H1 (cell line): ENCODE measurements around the gene ASB6. TPM values are rescaled to one million over a fixed set of nuclear protein-coding genes. Genes with fewer than 3 reads are reported as not detected.

Source experiments
- CTCF ChIA-PET: fragments of 300-600 bp; sonication (Branson Sonifier 250); formaldehyde crosslinking; loops from one replicate; lab custom pipeline; 2021; ENCODE audit not compliant: partially characterized antibody; lab: Charles Lee
- POLR2A ChIA-PET: fragments of 300-600 bp; sonication (Branson Sonifier 250); formaldehyde crosslinking; loops from one replicate; lab custom pipeline; 2021; ENCODE audit warnings: inconsistent platforms; ENCODE audit not compliant: partially characterized antibody; lab: Charles Lee
- DNase-seq, 2 experiments: peaks; one replicate each; pipeline versions ENCODE4 v3.0.0 to v3.0.0-alpha.2; 2010 to 2022; ENCODE audit warnings: low spot score in 2 of 2, low read depth in 1 of 2, mixed read lengths in 1 of 2
- FAIRE-seq: peaks from 2 replicates; lab custom pipeline; 2011; peaks lifted over from hg19 to GRCh38; lab: Jason Lieb, UNC
- H2AFZ ChIP-seq: 2 replicates; pipeline ENCODE4 v1.8.1; 2012; ENCODE audit warnings: low read length, inconsistent platforms
- H2AK5ac ChIP-seq: 2 replicates; pipeline ENCODE4 v1.6.1; 2013; ENCODE audit warnings: low read depth, low read length
- H2BK120ac ChIP-seq: replicated peaks from 2 replicates; pipeline ENCODE3; 2013; ENCODE audit warnings: low read depth, low read length, inconsistent platforms
- H2BK12ac ChIP-seq: 2 replicates; pipeline ENCODE4 v1.6.1; 2013; ENCODE audit warnings: low read depth, low read length
- H2BK15ac ChIP-seq: 2 replicates; pipeline ENCODE4 v1.6.1; 2013; ENCODE audit warnings: low read length
- H2BK20ac ChIP-seq: 2 replicates; pipeline ENCODE4 v1.6.1; 2013; ENCODE audit warnings: low read length
- H2BK5ac ChIP-seq: 2 replicates; pipeline ENCODE4 v1.6.1; 2013; ENCODE audit warnings: low read depth, low read length
- H3K14ac ChIP-seq: 2 replicates; pipeline ENCODE4 v1.6.1; 2013; ENCODE audit warnings: inconsistent platforms; ENCODE audit not compliant: insufficient read length
- H3K18ac ChIP-seq: 2 replicates; pipeline ENCODE4 v1.6.1; 2013; ENCODE audit warnings: low read length; ENCODE audit errors: extremely low read depth
- H3K23ac ChIP-seq: 2 replicates; pipeline ENCODE4 v1.6.1; 2013; ENCODE audit warnings: inconsistent platforms; ENCODE audit not compliant: insufficient read length
- H3K23me2 ChIP-seq: 2 replicates; pipeline ENCODE4 v1.6.1; 2013; ENCODE audit warnings: low read depth, low read length
- H3K27ac ChIP-seq: 2 replicates; pipeline ENCODE4 v1.6.1; 2011; ENCODE audit warnings: low read depth, low read length, inconsistent platforms
- H3K27me3 ChIP-seq, 4 experiments: replicated peaks in 1 of 4; 1 replicate in 1 of 4; 2 replicates in 3 of 4; pipeline versions ENCODE4 v1.6.1 to v1.8.1; 2011 to 2013; ENCODE audit warnings: low read length in 3 of 4, mild to moderate bottlenecking in 3 of 4, inconsistent platforms in 2 of 4, mixed read lengths in 2 of 4, moderate library complexity in 1 of 4; ENCODE audit not compliant: control insufficient read depth in 3 of 4, insufficient read depth in 3 of 4; ENCODE audit errors: extremely low read depth in 1 of 4
- H3K36me3 ChIP-seq, 4 experiments: 2 replicates each; pipeline versions ENCODE4 v1.6.1 to v1.8.1; 2011 to 2013; ENCODE audit warnings: mild to moderate bottlenecking in 4 of 4, low read length in 3 of 4, moderate library complexity in 2 of 4, control low read depth in 1 of 4, inconsistent platforms in 1 of 4; ENCODE audit not compliant: insufficient read depth in 4 of 4, control insufficient read depth in 2 of 4
- H3K4ac ChIP-seq: replicated peaks from 2 replicates; pipeline ENCODE3; 2013; ENCODE audit warnings: low read length, low read depth, mixed read lengths, inconsistent platforms; ENCODE audit not compliant: insufficient read length
- H3K4me1 ChIP-seq, 4 experiments: replicated peaks in 1 of 4; 1 replicate in 1 of 4; 2 replicates in 3 of 4; pipeline versions ENCODE4 v1.6.1 to v1.8.1; 2011 to 2013; ENCODE audit warnings: low read length in 3 of 4, inconsistent platforms in 2 of 4, mixed read lengths in 1 of 4; ENCODE audit not compliant: insufficient read depth in 4 of 4, control insufficient read depth in 3 of 4
- H3K4me2 ChIP-seq, 2 experiments: 2 replicates each; pipeline versions ENCODE4 v1.6.1 to v1.8.1; 2011 to 2013; ENCODE audit warnings: low read depth in 2 of 2, low read length in 2 of 2, control low read depth in 1 of 2, inconsistent platforms in 1 of 2, mild to moderate bottlenecking in 1 of 2; ENCODE audit not compliant: insufficient read depth in 1 of 2
- H3K4me3 ChIP-seq, 4 experiments: fragments of 200-600, 300-600 bp in 1 of 4; sonication (generic), shearing (Covaris generic), sonication (Bioruptor Twin) in 1 of 4; 2 replicates each; pipeline versions ENCODE4 v1.5.1 to v1.8.1; 2011 to 2016; ENCODE audit warnings: low read length in 4 of 4, low read depth in 3 of 4, control low read depth in 2 of 4, inconsistent platforms in 2 of 4, mild to moderate bottlenecking in 2 of 4, mixed read lengths in 1 of 4, moderate library complexity in 1 of 4; ENCODE audit not compliant: insufficient read depth in 2 of 4; ENCODE audit errors: extremely low read depth in 1 of 4
- H3K56ac ChIP-seq: replicated peaks from 2 replicates; pipeline ENCODE3; 2013; ENCODE audit warnings: low read depth, mild to moderate bottlenecking, mixed read lengths, low read length, inconsistent platforms; ENCODE audit not compliant: insufficient read length
- H3K79me1 ChIP-seq: 2 replicates; pipeline ENCODE4 v1.6.1; 2013; ENCODE audit warnings: low read depth, low read length, control low read depth
- H3K79me2 ChIP-seq, 2 experiments: 2 replicates each; pipeline versions ENCODE4 v1.6.1 to v1.8.1; 2012 to 2013; ENCODE audit warnings: low read length in 2 of 2, mild to moderate bottlenecking in 2 of 2, inconsistent platforms in 1 of 2; ENCODE audit not compliant: insufficient read depth in 2 of 2, control insufficient read depth in 1 of 2
- H3K9ac ChIP-seq, 4 experiments: replicated peaks in 1 of 4; 1 replicate in 1 of 4; 2 replicates in 3 of 4; pipeline versions ENCODE4 v1.6.1 to v1.8.1; 2011 to 2013; ENCODE audit warnings: low read depth in 3 of 4, low read length in 3 of 4, control low read depth in 2 of 4, mild to moderate bottlenecking in 2 of 4, moderate library complexity in 2 of 4, inconsistent platforms in 1 of 4; ENCODE audit errors: extremely low read depth in 1 of 4
- H3K9me3 ChIP-seq, 2 experiments: 2 replicates each; pipeline versions ENCODE4 v1.6.1 to v1.8.1; 2012 to 2013; ENCODE audit warnings: mild to moderate bottlenecking in 2 of 2, moderate library complexity in 2 of 2, control low read depth in 1 of 2, inconsistent platforms in 1 of 2, low read depth in 1 of 2, low read length in 1 of 2, mixed read lengths in 1 of 2; ENCODE audit not compliant: insufficient read depth in 2 of 2
- H4K20me1 ChIP-seq, 2 experiments: replicated peaks in 1 of 2; 2 replicates each; pipeline versions ENCODE3 to v1.8.1; 2011 to 2013; ENCODE audit warnings: inconsistent platforms in 2 of 2, low read length in 2 of 2, mild to moderate bottlenecking in 1 of 2; ENCODE audit not compliant: insufficient read depth in 2 of 2, control insufficient read depth in 1 of 2
- H4K5ac ChIP-seq: 2 replicates; pipeline ENCODE4 v1.6.1; 2013; ENCODE audit warnings: low read length, low read depth, mixed read lengths, inconsistent platforms; ENCODE audit not compliant: insufficient read length
- H4K8ac ChIP-seq: 2 replicates; pipeline ENCODE4 v1.8.0; 2013; ENCODE audit warnings: mild to moderate bottlenecking, moderate library complexity, low read length, inconsistent platforms; ENCODE audit not compliant: insufficient read depth; ENCODE audit errors: extremely low read depth
- H4K91ac ChIP-seq: replicated peaks from 2 replicates; pipeline ENCODE3; 2013; ENCODE audit warnings: low read length, mixed read lengths, inconsistent platforms; ENCODE audit not compliant: insufficient read length
- ASH2L ChIP-seq: fragments of 200-600, 300-600 bp; sonication (generic); IDR thresholded peaks from one replicate; pipeline ENCODE4 v1.7.1; 2017; ENCODE audit warnings: low read length
- BCL11A ChIP-seq, 2 experiments: IDR thresholded peaks; one replicate each; pipeline ENCODE4 v1.6.1; 2011; ENCODE audit warnings: low read depth in 2 of 2, low read length in 2 of 2, mild to moderate bottlenecking in 2 of 2
- MAX ChIP-seq: IDR thresholded peaks from 2 replicates; pipeline ENCODE4 v1.6.1; 2012; ENCODE audit warnings: inconsistent platforms
- NRF1 ChIP-seq: IDR thresholded peaks from 2 replicates; pipeline ENCODE4 v1.6.1; 2011; ENCODE audit warnings: mild to moderate bottlenecking, low read depth, low read length, improper control_type of control experiment
- RFX5 ChIP-seq: IDR thresholded peaks from 2 replicates; pipeline ENCODE4 v1.6.1; 2011; ENCODE audit warnings: low read depth, low read length, improper control_type of control experiment, borderline replicate concordance
- RXRA ChIP-seq: IDR thresholded peaks from 2 replicates; pipeline ENCODE4 v1.6.1; 2011; ENCODE audit warnings: low read depth, mild to moderate bottlenecking, low read length, moderate library complexity; ENCODE audit not compliant: insufficient read depth
- SIN3A ChIP-seq, 2 experiments: IDR thresholded peaks in 1 of 2; conservative IDR thresholded peaks in 1 of 2; 2 replicates each; pipeline ENCODE4 v1.6.1; 2011 to 2012; ENCODE audit warnings: low read length in 2 of 2, improper control_type of control experiment in 1 of 2, low read depth in 1 of 2, mild to moderate bottlenecking in 1 of 2
- SUZ12 ChIP-seq: fragments of 200-600 bp; sonication (generic); IDR thresholded peaks from 2 replicates; pipeline ENCODE4 v1.6.1; 2012; ENCODE audit warnings: mild to moderate bottlenecking, inconsistent platforms, low read length, moderate library complexity, mixed read lengths
- USF2 ChIP-seq: IDR thresholded peaks from 2 replicates; pipeline ENCODE4 v1.6.1; 2011; ENCODE audit warnings: low read length, improper control_type of control experiment
- WGBS, 2 experiments: shearing (Covaris generic) in 1 of 2; methylation state at CpG; one replicate each; pipeline versions ENCODE4 v1.1.6 to v1.1.7; 2013 to 2015; ENCODE audit warnings: low lambda C conversion rate in 2 of 2, mixed read lengths in 2 of 2, inconsistent platforms in 1 of 2, low coverage in 1 of 2, missing lambda C conversion rate in 1 of 2; ENCODE audit not compliant: insufficient replicate concordance in 2 of 2, insufficient coverage in 1 of 2, insufficient read length in 1 of 2; ENCODE audit errors: extremely low coverage in 1 of 2, missing lambda C conversion rate in 1 of 2; 5-methylcytosine and 5-hydroxymethylcytosine counted together
- polyA plus RNA-seq, 7 experiments: library from polyadenylated mRNA; depleted of rRNA in 3 of 7; stranded (reverse) in 5 of 7; unstranded in 2 of 7; fragments of >200 nt in 5 of 7; fragments of 200-250 nt in 2 of 7; gene quantifications; 1 replicate in 5 of 7; 2 replicates in 1 of 7; 4 replicates in 1 of 7; pipeline versions ENCODE4 v1.2.1 to v1.2.3, GENCODE V29; 2011 to 2013; ENCODE audit warnings: missing spikeins in 2 of 7, mixed read lengths in 2 of 7
- total RNA-seq: library from RNA; stranded (reverse); fragmentation: NEBNext Ultra II Directional; extraction: Animal tissue kit (Norgen Biotek cat#: 25700); gene quantifications from 2 replicates; pipeline ENCODE4 v1.2.1, GENCODE V29; 2021

ASB6 gene
- total and polyA plus RNA-seq, 2 of the 8 experiments (the other 6 are each of a cell fraction or from before 2014, with no cell fraction given) = 14.0 to 17.3 TPM

- H4K5ac ChIP-seq = no peak overlapping the region
- CTCF ChIA-PET = interaction anchor here (0.8 to 5.8 kb wide), 8 partner anchors 8 to 499 kb away, joined by 3 to 56 read pairs (median 4); partner anchors contain the start of gene C9orf50
- FAIRE-seq = no peak
These were observed 13.2 kb downstream of the ASB6 start for GRCh38 chr9:129628709-129629108.

More at GRCh38 chr9:129628709-129629108, 13.2 kb downstream of the ASB6 start:
- H3K18ac ChIP-seq = no peak overlapping the region
- H3K14ac ChIP-seq = no peak overlapping the region
- peaks cover 10 to 19% (median 13%) of the 10 kb centered on the region in 4 experiments for H3K4me1 ChIP-seq
- H3K56ac ChIP-seq = no peak overlapping the region
- no peak overlapping the region for H3K4ac ChIP-seq
- no peak overlapping the region for H2BK12ac ChIP-seq
- no peak overlapping the region for H2BK5ac ChIP-seq
- peak overlapping the region in 1 of 2 experiments; percentile 99; a peak in 2 of 4 replicates for H3K4me2 ChIP-seq
- H2AK5ac ChIP-seq = no peak overlapping the region
- H4K91ac ChIP-seq = no peak overlapping the region
- no peak overlapping the region for H3K27ac ChIP-seq
- H2BK15ac ChIP-seq = no peak overlapping the region
- TF ChIP-seq SUZ12 (no peak), BCL11A (IDR thresholded peaks at IDR 0.05; ENCODE audit: low read depth in 2 of 2, low read length in 2 of 2) (no peak), MAX (no peak), USF2 (no peak), SIN3A (conservative IDR thresholded peaks at IDR 0.05 in 1 of 2, IDR thresholded peaks at IDR 0.05 in 1 of 2; ENCODE audit: low read depth in 1 of 2, low read length in 2 of 2) (no peak), ASH2L (no peak), RFX5 (no peak), RXRA (no peak), NRF1 (no peak)
- no peak for DNase-seq
- peaks cover 39% of the 10 kb centered on the region for H3K79me1 ChIP-seq
- H3K9me3 ChIP-seq = no peaks in the 10 kb centered on the region
- peaks cover 11% of the 10 kb centered on the region for H3K23me2 ChIP-seq
- H3K27me3 ChIP-seq = no peaks in the 10 kb centered on the region
- no peak overlapping the region for H3K9ac ChIP-seq
- H2BK120ac ChIP-seq = no peak overlapping the region
- H3K4me3 ChIP-seq = no peak overlapping the region
- H3K36me3 ChIP-seq = peaks cover 3 to 22% (median 11%) of the 10 kb centered on the region in 4 experiments; a peak in 6 of 8 replicates
- WGBS, 2 experiments = 82% methylated on average over 6 of the region's 6 CpGs; no CpG with 5 or more reads in 1 of the 2 experiments
- H2AFZ ChIP-seq = no peak overlapping the region
- H4K20me1 ChIP-seq = peaks cover 48 to 66% of the 10 kb centered on the region in 2 experiments
- no peak overlapping the region for H4K8ac ChIP-seq
- POLR2A ChIA-PET = interaction anchor here (1.4 to 8.4 kb wide), 2 partner anchors 10 to 451 kb away, joined by 4 to 95 read pairs; partner anchors contain the start of gene ASB6
- peaks cover 52 to 75% of the 10 kb centered on the region in 2 experiments for H3K79me2 ChIP-seq
- H2BK20ac ChIP-seq = no peak overlapping the region
- no peak overlapping the region for H3K23ac ChIP-seq
